Smooth muscle cell of the brain vasculature (primary cell): ENCODE results near the gene SLC7A8.
A peak's percentile ranks its signal among the peaks of the same experiment; 100 is the strongest.

Experiments used
- DNase-seq: peaks from one replicate; pipeline ENCODE4 v3.0.0-alpha.2; 2012; ENCODE audit warnings: low read depth, low spot score

The SLC7A8 gene

DNA sequence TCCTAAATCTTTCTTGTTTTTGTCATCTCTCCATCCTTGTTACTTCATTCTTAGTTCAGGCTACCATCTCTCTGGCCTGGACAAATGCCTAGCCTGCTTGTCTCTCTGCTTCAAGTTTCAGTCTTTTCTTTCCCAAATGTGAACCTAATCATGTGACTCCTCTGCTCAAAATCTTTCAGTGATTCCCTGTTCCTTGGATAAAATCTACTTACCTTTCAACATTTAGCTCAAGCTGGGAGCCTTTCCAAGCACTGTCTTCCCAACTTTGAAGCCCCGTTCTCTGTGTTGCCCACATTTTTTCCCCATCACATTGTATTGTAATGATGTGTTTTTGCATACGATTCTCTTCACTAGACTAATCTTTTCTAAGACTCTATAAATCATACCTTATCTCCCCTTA is 24.7 kb downstream of the SLC7A8 start:
- no peak for DNase-seq

DNA sequence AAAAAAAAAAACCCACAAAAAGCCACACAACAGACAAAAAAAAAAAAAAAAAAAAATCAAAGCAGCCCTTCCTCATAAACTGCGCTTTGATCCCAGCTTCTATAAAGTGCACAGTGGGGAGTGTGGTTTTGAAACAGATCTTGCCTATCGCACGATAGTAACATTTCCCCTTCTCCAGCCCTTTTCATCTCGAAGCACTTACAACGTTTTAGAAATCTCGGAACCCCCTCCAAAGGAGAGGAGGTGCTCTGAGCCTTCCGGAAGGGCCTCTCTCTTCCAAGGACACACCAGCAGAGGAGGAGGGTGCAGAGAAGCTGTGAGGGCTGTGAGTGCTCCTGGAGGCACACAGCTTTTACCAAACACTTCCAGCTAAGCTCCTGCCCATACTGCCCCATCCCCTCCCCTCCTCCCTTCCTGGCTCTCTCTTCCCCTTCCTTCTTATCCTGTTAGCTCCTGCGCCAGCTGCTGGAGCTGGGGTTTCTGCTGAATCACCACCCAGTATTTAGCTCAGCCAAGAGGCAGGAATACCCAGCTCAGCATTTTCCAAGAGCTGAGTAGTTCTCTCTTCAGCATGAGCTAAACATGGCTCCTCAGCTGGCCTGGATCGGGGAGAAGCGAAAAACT is 28.4 kb downstream of the SLC7A8 start:
- DNase-seq: peak; percentile 70

DNA sequence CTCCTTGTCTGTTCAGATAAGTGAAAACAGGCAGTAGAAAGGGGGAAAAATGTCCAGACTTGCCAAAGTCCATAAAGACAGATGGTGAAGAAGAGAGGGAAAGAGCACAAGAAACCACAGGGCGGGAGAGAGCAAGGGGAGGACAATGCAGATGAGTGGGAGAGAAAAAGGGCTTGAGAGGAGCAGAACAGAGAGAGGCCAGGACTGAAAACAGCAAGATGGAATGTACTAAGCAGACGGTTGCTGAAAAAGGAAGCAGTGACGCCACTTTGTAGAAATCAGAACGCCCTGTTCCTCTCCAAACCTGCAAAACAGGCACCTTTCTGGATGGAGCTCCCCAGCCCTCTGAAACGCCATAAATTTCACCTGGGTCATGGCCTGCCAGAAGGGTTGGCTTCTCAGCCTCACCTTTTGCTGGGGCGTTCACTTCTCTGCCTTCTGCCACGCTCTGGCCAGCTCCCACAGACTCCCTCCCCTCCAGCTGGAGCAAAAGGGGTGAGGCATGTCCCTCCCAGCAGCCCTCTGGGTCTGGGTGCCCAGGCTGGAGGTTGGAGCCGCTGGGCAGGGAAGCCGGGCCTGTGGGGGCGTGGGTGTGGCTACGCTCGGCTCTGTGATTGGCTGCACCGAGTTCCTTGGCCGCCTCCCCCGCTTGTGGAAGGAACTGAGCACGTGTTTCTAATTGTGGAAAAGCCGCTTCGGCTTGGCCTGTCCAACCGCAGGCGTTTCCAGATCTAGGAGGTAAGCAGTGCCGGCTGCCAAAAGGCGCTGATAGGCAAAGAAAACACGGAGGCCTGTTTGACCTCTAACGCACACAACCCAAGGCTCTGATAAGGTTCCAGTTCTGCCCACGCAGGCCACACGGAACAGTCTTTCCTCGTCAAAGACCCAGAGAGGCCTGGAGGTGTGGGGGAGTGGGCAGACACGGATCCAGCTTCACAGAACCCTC is 29.3 kb downstream of the SLC7A8 start:
- DNase-seq: no peak

DNA sequence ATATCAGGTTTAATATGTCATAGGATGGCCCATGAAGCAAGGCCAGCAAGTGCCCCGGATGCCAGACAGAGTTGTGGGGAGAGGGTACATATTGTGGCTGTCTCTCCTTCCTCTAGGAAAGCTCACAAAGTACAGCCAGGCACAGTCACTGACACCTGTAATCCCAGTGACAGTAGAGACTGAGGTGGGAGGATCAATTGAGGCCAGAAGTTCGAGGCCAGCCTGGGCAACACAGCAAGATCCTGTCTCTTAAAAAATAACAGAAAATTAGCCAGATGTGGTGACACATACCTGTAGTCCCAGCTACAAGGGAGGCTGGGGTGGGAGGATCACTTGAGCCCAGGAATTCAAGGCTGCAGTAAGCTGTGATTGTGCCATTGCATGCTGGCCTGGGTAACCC is 32.1 kb downstream of the SLC7A8 start:
- no peak for DNase-seq

DNA sequence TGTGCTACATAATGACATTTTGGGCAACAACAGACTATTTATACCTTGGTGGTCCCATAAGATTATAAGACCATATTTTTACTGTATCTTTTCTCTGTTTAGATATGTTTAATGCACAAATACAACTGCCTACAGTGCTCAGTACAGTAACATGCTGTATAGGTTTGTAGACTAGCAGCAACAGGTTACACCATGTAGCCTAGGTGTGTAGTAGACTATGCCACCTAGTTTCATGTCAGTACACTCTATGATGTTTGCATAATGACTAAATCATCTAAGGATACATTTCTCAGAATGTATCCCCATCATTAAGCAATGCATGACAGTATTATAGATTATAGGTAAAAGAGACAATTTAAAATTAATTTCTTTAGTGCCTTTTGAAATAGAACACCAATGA is 33.7 kb downstream of the SLC7A8 start:
- DNase-seq: no peak

DNA sequence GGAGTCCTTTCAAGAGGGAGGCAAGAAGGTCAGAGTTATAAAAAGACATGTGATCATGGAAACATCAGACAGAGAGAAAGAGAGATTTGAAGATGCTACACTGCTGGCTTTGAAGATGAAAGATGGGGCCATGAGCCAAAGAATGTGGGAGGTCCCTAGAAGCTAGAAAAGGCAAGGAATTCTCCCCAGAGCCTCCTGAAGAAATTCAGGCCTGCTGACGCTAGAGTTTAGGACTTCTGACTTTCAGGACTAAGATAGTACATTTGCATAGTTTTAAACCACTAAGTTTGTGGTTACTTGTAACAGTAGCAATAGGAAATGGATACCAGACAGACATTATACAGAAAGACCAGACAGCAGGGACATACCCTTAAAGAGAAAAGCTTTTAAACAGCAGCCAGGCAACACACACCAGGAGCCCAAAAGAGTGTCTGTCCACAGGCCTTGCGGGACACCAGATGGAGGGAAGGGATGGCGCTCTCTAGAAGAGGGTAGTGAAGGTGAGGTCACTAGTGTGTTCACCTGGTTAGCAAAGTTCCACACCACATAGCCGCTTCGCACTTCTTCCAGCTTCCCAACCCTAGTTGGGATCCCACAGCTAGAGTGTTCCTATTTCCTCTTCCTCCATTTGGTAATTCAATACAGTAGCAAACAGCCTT is 34.7 kb downstream of the SLC7A8 start:
- no peak for DNase-seq

DNA sequence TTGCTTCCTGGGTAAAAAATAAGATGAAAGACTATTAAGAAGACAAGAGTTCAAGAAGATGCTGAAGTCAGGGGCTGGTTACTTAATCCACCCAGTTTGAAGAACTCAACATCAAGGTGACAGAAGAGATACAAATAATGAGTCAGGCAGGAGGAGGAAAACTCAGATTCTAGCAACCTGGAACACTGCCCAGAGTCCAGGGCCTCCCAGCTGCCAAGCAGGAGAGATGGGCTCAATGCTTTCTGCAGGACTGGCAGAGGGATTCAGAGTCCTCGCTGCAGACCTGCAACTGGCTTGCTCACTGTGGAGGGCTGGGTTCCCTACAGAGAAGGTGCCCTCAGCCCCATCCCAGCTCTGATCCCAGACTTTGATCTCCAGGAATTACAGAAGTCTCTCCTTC is 35.8 kb downstream of the SLC7A8 start:
- no peak for DNase-seq

DNA sequence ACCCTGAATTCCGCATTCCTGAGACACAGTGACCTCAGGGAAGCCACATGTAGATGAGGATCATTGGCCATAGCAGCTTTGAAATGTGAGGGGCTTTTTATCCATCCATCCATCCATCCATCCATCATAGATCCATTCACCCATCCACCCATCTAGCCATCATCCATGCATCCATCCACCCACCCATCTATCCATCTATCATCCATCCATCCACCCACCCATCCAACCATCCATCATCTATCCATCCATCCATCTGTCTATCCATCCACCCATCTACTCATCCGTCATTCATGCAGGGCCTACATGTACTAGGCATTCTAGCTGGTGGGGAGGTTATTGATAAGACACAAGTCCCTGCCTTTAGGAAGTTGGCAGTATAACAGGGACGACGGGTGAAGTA is 36.5 kb downstream of the SLC7A8 start:
- DNase-seq: no peak

DNA sequence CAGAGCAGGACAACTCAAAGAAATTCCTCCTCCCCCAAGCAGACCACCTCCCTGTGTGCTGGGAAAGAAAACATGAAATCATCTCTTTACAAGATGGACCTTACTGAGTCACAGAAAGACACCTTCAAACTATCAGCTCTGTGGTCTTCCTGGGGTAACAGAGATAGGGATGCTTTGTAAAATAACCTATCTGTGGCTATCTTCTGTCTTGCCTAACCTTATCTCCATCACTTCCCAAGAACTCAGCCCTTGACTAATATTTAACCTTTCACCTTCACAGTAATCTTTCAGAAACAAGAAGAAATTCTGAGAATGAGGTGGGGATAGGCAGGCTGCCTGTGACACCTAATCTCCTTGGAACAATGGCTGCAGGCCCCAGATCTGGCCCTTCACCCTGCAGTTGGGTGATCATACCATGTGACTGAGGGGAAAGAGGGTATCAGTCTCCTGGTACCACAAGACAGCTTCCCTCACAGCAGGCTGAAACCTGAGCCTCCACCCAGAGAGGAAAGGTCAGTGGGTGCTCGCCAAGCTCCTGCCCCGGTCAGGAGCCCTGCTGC is 37.0 kb downstream of the SLC7A8 start:
- no peak for DNase-seq

DNA sequence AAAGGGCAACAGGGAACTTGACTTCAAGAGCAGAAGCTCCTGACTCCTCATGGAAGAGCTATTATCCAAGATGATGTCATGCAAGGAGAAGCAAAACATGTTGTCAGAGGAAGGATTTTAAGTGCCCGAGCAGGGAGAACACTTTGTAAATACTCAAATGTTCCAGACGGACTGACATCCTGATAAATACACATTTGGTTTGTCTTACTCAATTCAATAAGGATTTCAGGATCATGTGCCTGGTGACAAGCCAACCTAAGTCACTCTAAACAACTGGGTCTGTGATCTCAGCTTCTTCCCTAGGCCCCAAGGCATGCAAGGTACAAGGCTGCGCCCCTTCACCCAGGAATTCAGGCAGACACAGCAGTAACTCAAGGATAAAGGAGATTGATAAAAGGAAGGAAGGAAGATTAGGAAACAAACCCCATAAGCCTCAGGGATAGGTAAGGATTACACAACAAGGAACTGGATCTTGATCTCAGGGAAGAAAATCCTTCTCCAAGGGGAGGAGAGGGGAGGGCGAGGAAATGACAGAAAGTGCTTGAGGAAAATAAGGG is 37.6 kb downstream of the SLC7A8 start:
- no peak for DNase-seq

DNA sequence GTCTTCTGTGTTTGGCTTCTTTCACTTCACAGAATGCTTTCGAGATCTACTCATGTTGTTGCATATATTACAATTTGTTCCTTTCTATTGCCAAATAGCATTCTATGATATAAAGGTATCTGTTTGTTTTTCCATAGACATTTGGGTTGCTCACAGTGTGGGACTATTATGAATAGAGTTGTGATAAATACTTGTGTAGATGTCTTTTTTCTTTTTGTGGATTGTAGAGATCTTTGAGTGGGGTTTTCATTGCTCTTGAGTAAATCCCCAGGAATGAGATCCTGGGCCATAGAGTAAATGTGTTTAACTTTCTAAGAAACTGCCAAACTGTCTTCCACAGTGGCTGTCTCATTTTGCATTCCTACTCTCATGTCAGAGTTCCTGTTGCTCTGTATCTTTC is 39.5 kb downstream of the SLC7A8 start:
- no peak for DNase-seq

DNA sequence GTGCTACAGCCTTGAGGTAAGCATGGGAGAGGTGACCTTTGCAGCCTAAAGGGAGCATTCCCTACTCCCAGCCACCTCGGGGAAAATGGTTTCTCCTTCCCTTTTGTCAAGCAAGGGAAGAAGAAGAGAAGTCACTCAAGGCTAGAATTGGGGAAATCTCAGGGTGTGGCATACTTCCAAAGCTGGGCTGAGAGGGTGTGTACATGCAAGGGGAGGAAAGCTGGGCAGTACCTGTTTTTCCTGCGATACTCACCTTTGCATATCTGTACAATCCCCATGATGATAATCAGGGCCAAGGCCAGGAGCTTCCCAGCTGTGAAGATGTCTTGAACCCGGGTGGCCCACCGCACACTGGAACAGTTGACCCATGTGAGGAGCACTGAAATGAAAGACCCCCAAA is 40.6 kb downstream of the SLC7A8 start:
- DNase-seq: no peak

DNA sequence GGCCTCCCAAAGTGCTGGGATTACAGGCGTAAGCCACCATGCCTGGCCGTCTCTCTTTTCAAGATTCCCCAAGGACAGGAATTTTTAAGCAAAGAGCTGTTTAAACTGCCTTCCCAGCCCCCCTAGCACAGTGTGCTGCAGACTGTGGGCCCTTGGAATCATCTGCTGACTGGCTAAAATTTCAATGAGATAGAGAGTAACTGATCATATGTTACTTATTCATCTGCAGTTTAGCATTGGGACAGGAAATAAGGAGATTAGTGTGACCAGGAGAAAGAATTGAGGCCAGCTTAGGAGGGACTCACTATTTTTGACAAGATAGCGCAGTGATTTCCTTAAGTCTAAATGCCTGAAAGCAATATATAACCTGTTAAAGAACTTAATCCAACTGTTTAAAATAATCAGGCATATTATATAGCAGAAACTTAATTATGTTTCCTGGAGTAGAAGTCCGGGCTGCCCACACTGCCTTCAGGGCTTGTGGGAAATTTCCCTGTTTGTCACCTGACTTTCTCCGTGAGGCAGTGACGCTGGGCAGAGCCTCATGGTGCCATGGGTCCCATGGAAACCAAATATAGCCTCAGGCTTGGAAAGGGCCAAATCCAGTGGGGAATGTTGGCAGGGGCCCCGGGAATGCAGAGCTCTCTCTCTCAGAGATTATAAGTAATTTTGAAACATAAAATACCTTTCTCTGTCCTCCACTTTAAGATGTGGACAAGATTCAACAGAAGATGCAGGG is 41.6 kb downstream of the SLC7A8 start:
- DNase-seq: no peak

DNA sequence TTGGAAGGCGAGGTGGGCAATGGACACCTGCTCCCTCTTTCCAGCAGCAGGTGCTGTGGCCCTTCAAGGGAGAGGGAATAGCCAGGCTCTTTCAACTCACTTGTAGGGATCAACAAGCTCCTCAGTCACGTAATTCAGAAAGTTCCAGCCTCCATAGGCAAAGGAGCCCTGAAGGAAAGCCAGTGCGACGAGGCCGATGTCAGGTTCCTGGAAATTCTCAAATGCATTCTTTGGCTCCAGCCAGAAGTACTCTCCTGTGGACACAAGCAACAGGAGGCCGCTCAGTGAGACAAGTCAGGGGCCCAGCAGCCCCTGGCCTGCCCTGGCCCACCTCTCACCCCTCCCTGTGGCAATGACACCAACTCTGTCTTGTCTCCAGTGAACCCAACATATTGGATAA is 43.1 kb downstream of the SLC7A8 start:
- DNase-seq: no peak

DNA sequence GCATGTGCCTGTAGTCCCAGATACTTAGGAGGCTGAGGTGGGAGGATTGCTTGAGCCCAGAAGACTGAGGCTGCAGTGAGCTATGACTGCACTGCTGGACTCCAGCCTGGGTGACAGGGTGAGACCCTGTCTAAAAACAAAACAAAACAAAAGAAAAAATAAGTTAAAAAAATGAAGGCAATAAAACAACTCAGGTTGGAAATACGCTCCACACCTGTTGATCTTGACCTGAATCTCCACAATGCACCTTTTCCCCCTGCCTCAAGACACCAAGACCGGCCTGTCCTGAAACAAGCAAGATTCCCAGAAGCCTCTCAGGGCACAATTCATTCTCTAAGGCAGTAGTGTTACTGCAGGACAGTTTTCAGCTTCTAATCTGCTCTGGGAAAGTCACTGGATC is 43.6 kb downstream of the SLC7A8 start:
- no peak for DNase-seq

DNA sequence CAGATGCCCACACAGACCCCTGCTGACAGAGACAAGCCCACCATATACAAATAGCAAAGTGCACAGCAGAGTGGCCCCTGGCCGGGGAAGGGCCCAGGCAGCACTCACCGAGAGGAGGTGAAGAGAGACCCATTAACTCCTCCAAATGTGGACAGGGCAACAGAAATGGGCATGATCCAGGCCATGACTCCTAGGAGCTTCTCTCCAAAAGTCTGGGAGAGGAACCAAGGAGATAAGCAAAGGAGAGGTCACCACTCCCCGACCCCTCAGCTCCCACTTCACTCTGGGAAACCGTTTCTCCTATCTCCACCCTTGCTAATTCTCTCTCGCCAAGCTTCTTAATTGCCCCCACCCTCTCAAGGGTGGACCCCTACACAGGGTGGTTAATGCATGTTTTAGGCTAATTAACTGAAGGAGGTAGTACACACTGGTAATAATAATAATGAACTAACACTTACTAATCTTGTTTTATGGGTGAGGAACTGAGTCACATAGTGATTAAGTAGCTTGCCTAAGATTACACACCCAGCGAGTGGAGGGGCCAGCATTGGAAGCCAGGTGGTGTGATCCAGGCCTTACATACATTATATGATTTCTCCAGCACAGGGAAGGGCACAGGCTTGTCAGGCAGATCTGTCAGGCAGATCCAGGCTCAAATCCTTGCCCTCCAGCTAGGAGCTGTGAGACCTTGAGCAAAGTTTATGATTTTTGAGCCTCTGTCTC is 45.5 kb downstream of the SLC7A8 start:
- DNase-seq: no peak

DNA sequence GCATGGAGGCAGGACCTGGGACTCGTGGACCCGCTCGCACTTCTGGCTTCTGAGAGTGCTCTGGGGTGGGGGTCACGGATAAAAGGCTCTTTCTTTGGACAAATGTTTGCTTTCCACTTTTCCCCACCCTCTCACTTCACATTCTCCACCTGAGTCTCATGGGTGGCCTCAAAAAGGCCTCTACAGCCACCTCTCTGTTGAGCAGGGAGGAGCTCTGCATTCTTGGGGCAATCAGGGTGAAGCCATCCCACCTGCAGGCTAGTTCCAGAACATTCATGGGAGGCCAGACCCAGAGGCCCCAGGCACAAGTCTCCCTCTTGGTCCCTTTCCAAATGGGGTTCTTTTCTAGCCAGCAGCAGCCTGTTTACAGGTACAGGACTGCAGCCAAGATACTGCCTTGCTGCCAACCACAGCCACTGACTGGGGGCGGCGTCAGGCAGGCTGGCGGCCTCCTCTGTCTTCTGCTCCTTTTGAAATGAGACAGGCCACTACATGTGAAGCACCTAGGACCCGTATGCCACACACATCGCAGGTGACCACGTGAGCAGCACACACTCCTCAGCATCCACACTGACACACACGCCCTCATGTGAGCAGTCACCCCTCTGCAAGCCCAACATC is 46.2 kb downstream of the SLC7A8 start:
- no peak for DNase-seq

DNA sequence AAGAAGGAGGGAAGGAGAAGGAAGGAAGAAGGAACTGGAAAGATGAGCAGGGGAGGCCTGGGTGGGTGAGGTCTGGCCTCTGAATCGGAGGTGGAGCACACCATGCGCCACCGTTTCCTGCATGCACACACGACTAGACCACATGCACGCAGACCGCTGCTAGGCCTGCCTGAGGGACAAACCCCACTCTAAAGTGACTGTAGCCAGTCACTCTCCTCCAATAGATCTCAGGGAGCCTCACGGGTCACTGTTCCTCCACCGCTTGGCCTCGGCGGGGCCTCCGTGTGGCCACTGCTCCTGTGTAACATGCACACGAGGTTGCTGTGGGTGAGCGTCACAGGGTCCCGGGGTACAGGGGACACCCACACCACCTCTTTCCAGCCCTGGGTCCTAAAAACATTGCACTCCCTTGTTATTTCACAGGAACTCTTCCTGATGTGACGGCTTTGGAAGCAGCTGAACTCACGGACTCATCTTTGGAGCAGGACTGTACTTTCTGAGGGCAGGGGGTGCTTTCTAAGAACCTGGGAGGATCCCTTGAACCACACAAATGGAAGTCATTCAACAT is 46.8 kb downstream of the SLC7A8 start:
- no peak for DNase-seq

DNA sequence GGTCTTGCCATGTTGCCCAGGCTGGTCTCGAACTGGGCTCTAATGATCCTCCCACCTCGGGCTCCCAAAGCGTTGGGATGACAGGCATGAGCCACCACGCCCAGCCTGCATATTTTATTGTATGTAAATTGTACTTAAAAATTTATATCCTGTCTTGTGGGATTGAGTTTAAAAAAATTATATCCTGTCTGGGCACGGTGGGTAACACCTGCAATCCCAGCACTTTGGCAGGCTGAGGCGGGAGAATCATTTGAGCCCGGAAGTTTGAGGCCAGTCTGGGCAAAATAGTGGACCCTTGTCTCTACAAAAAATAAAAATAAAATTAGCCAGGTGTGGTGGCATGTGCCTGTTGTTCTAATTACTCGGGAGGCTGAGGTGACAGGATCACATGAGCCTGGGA is 50.5 kb downstream of the SLC7A8 start:
- DNase-seq: no peak

DNA sequence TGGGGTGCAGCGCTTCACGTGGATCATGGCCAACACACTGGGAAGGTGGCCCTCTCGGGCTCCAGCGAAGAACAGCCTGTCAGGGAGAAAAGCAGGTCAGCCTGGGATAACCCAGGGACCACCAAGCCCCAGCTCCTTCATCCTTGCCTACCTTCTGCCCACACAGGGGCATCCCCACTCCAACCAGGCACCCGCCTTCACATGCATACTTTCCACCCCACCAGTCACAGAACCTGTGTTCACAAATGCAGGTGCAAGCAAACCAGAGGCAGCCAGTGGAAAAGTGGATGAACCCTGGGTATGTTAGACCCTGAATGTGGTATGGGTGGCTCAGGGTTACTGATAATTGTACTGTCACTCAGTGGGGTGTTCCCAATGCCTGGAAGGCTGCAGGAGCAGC is 52.0 kb downstream of the SLC7A8 start:
- DNase-seq: no peak
